AG10803 (cell line): ENCODE results near the gene MTUS2.

ENCODE experiments used
- DNase-seq: peaks from one replicate; pipeline ENCODE4 v3.0.0; 2010; ENCODE audit warnings: low read depth
- H3K4me3 ChIP-seq: 2 replicates; pipeline ENCODE4 v1.5.1; 2011; ENCODE audit warnings: mild to moderate bottlenecking, low read length, control low read depth
- CTCF ChIP-seq: conservative IDR thresholded peaks from 2 replicates; pipeline ENCODE4 v1.5.1; 2011; ENCODE audit warnings: mild to moderate bottlenecking, low read length, control low read depth, inconsistent platforms

Gene MTUS2

GRCh38 chr13:29546662-29547061, 726.5 kb downstream of the MTUS2 start:
- DNase-seq, result no peak
- no peak for TF ChIP-seq CTCF
- no peak overlapping the region for H3K4me3 ChIP-seq

GRCh38 chr13:29547153-29547552, 727.0 kb downstream of the MTUS2 start:
- no peak for DNase-seq
- no peak for TF ChIP-seq CTCF
- H3K4me3 ChIP-seq, result no peak overlapping the region

DNA sequence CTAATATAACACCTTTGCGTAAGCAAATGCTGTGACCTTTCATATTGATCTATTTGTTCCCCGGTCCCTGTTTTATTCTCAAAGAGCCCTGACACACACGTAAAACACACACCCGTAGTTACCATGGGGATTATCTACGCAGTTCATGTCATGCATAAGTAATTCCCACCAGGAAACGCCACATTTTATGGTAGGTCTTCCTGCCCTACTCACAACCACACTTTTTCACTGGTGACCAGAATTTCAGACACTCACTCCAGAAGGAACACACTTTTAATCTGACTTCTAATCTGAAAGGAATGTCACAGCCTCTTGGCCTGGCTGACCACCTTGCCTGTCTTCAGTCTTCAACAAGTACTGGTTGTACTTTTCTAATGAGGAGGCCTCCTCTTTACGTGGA, 728.6 kb downstream of the MTUS2 start:
- H3K4me3 ChIP-seq, result no peak overlapping the region
- DNase-seq, result peak; percentile 46
- no peak for TF ChIP-seq CTCF

GRCh38 chr13:29550430-29550988, 730.4 kb downstream of the MTUS2 start:
- no peak for DNase-seq
- TF ChIP-seq CTCF, result no peak
- H3K4me3 ChIP-seq, result no peak overlapping the region

- H3K4me3 ChIP-seq, result no peak overlapping the region
- TF ChIP-seq CTCF, result no peak
- DNase-seq, result no peak
These were observed 731.1 kb downstream of the MTUS2 start for GRCh38 chr13:29551214-29551613.
